GM18526 (cell line): ENCODE measurements around the gene GLTPD2.

Experiments used
- POLR2A ChIP-seq: IDR thresholded peaks from 3 replicates; pipeline ENCODE4 v1.6.1; 2011; ENCODE audit not compliant: insufficient read length; ENCODE audit errors: extremely low read depth

The GLTPD2 gene

GRCh38 chr17:4788159-4788806 lies 481 bp upstream of the GLTPD2 start:
- no peak for TF ChIP-seq POLR2A

- no peak for TF ChIP-seq POLR2A
Observed at GRCh38 chr17:4789701-4789950, 862 bp downstream of the GLTPD2 start.

- peak; percentile 52 for TF ChIP-seq POLR2A
Observed at GRCh38 chr17:4789951-4790704, 1.4 kb downstream of the GLTPD2 start.

GRCh38 chr17:4790705-4791088 lies 1.9 kb downstream of the GLTPD2 start:
- no peak for TF ChIP-seq POLR2A

- no peak for TF ChIP-seq POLR2A
Observed at GRCh38 chr17:4795168-4795567, 6.4 kb downstream of the GLTPD2 start.

GRCh38 chr17:4796552-4796920 lies 7.8 kb downstream of the GLTPD2 start:
- no peak for TF ChIP-seq POLR2A

- no peak for TF ChIP-seq POLR2A
Observed at GRCh38 chr17:4800462-4801196, 11.9 kb downstream of the GLTPD2 start.

GRCh38 chr17:4802228-4802627 lies 13.5 kb downstream of the GLTPD2 start, which contains the start of gene C17orf114:
TSS of gene C17orf114 (minus strand) at chr17:4802328.
- no peak for TF ChIP-seq POLR2A

GRCh38 chr17:4806456-4806776 lies 17.7 kb downstream of the GLTPD2 start:
- no peak for TF ChIP-seq POLR2A

GRCh38 chr17:4806777-4807604 lies 18.2 kb downstream of the GLTPD2 start, which contains the start of gene PLD2:
TSS of gene PLD2 (plus strand) at chr17:4807152. CDS start at chr17:4807773, 621 bp downstream.
- TF ChIP-seq POLR2A: peak; percentile 63

GRCh38 chr17:4807605-4808377 lies 19.0 kb downstream of the GLTPD2 start:
- TF ChIP-seq POLR2A: no peak

- no peak for TF ChIP-seq POLR2A
Observed at GRCh38 chr17:4808378-4808767, 19.6 kb downstream of the GLTPD2 start.

- no peak for TF ChIP-seq POLR2A
Observed at GRCh38 chr17:4810696-4811290, 22.0 kb downstream of the GLTPD2 start.

GRCh38 chr17:4811471-4811870 lies 22.7 kb downstream of the GLTPD2 start:
- TF ChIP-seq POLR2A: no peak
